Calu3 (cell line): ENCODE data around the gene COPA. TPM values are rescaled to one million over a fixed set of nuclear protein-coding genes. Genes with fewer than 3 reads are reported as not detected.

Experiments
- BruUV-seq: library from RNA; stranded (reverse); fragments of 400-500 nt; replicated peaks from 2 replicates; lab custom pipeline; 2021; lab: Mats Ljungman, UMichigan
- CTCF ChIA-PET: fragments of 300-600 bp; sonication (Branson Sonifier 250); formaldehyde crosslinking; loops from one replicate; lab custom pipeline; 2022; ENCODE audit warnings: antibody characterized with exemption; lab: Charles Lee
- DNase-seq: peaks from one replicate; pipeline ENCODE4 v3.0.0; 2022
- H3K27ac Mint-ChIP-seq: one replicate; pipeline ENCODE4 v1.8.0; 2022; ENCODE audit warnings: mixed read lengths; ENCODE audit not compliant: unreplicated experiment
- H3K27me3 Mint-ChIP-seq: one replicate; pipeline ENCODE4 v1.8.0; 2022; ENCODE audit warnings: mixed read lengths; ENCODE audit not compliant: unreplicated experiment
- H3K36me3 Mint-ChIP-seq: one replicate; pipeline ENCODE4 v1.8.0; 2022; ENCODE audit warnings: mild to moderate bottlenecking, moderate library complexity, mixed read lengths; ENCODE audit not compliant: insufficient read depth, unreplicated experiment
- H3K4me1 Mint-ChIP-seq: one replicate; pipeline ENCODE4 v1.8.0; 2022; ENCODE audit warnings: mild to moderate bottlenecking, low read depth, mixed read lengths; ENCODE audit not compliant: unreplicated experiment
- H3K4me3 Mint-ChIP-seq: one replicate; pipeline ENCODE4 v1.8.0; 2022; ENCODE audit warnings: mild to moderate bottlenecking, low read depth, moderate library complexity, mixed read lengths; ENCODE audit not compliant: unreplicated experiment
- H3K9me3 Mint-ChIP-seq: one replicate; pipeline ENCODE4 v1.8.0; 2022; ENCODE audit warnings: low read depth, mixed read lengths; ENCODE audit not compliant: unreplicated experiment
- intact Hi-C: fragments of 100-400 bp; cut with micrococcal nuclease; formaldehyde crosslinking; loops from one replicate; pipeline ENCODE4 v1.10.0; 2022; ENCODE audit not compliant: unreplicated experiment
- total RNA-seq: library from RNA; stranded (reverse); gene quantifications from 2 replicates; pipeline ENCODE4 v1.2.3, GENCODE V29; 2022
- TF ChIP-seq, protein P1 (sequence below): fragments of 200-600 bp; IDR thresholded peaks from one replicate; pipeline ENCODE4 v1.8.0; 2022; ENCODE audit warnings: antibody characterized with exemption; ENCODE audit not compliant: unreplicated experiment

The COPA gene
- total RNA-seq, 1 experiment from 2014 or later, result 208 TPM

DNA sequence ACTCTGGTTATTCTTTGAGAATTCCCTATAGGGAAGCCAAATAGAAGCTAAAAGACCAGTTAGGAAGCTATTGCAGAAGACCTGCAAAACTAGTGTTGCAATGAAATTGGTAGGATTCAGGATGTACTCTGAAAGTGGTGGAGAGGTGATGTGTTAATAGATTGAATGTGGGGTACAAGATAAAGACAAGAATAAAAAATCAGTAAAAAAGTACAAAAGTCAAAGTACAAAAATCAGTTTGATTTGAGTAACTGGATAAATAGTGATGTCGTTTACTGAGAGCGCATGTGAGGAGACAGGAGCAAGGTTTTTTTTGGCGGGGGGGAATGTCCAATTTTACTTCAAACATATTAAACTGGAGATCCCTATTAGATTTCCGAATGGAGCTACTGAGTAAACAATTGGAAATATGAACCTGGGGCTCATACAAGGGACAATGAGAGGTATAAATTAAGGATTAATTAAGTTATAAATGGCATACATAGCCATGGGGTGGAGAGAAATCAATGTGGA is 78.2 kb downstream of the COPA start:
- DNase-seq, result no peak
- no TSS peak for BruUV-seq
- no peak overlapping the region for H3K27ac Mint-ChIP-seq
- intact Hi-C loops, result no loop called here
- H3K4me1 Mint-ChIP-seq, result peaks cover 12% of the 10 kb centered on the region
- H3K27me3 Mint-ChIP-seq, result peaks cover 13% of the 10 kb centered on the region
- TF ChIP-seq, protein P1, sequence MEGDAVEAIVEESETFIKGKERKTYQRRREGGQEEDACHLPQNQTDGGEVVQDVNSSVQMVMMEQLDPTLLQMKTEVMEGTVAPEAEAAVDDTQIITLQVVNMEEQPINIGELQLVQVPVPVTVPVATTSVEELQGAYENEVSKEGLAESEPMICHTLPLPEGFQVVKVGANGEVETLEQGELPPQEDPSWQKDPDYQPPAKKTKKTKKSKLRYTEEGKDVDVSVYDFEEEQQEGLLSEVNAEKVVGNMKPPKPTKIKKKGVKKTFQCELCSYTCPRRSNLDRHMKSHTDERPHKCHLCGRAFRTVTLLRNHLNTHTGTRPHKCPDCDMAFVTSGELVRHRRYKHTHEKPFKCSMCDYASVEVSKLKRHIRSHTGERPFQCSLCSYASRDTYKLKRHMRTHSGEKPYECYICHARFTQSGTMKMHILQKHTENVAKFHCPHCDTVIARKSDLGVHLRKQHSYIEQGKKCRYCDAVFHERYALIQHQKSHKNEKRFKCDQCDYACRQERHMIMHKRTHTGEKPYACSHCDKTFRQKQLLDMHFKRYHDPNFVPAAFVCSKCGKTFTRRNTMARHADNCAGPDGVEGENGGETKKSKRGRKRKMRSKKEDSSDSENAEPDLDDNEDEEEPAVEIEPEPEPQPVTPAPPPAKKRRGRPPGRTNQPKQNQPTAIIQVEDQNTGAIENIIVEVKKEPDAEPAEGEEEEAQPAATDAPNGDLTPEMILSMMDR, result no peak
- H3K4me3 Mint-ChIP-seq, result no peak overlapping the region
- CTCF ChIA-PET, result no interaction called here
- peaks cover 33% of the 10 kb centered on the region for H3K36me3 Mint-ChIP-seq
- H3K9me3 Mint-ChIP-seq, result no peaks in the 10 kb centered on the region

DNA sequence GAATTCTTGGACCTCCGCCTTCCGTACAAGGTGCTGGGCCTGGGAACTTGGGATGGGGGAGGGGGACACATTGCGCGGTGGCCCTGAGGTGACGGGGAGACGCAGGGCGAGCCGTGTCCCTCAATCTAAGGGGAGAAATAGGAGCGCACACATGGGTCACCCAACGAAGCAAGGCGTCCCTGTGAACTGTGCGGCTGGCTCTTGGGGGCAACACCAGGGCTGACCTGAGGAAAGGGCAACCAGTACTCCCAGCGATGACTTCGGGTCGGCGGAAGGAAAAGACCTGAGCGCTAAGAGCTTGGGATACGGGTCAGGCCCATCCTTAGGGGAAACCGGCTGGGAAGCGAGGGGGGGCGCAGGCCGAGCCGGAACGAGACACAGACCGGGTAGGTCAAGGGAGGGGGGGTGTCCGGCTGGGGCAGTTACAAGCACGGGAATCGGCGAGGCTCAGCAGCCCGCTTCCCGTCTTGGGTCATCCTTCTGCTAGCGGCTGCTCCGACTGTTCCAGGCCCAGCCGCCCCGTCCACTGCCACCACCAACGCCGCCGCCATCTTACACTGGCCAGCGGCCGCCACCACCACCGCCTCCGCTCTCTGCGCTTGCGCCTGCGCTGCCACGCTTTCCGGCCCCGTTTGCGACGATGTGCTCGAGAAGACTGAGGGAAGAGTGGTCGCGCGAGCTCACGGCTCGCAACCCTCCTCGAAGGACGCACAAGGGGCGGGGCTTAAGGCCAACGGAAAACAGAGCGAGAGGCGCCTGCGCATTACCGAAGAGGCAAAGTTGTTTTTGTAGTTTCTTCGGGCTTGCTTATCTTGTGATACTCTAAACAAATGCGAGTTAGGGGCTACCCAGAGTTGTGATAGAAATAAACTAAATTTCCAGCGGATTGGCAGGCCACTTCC is 80.9 kb downstream of the COPA start, which contains the start of gene DCAF8:
DCAF8 (minus strand) TSS at position 657 of the 902 bp plus-strand sequence. CDS start 18,541 bp downstream, outside the sequence.
- BruUV-seq, result no TSS peak
- TF ChIP-seq, protein P1, result no peak
- Mint-ChIP-seq H3K27me3 (peaks cover 5% of the 10 kb centered on the region), H3K36me3 (peaks cover 33% of the 10 kb centered on the region), H3K4me3 (peak within 1 kb of the TSS; percentile 93), H3K4me1 (peaks cover 12% of the 10 kb centered on the region), H3K27ac (peak within 1 kb of the TSS; percentile 98), H3K9me3 (no peaks in the 10 kb centered on the region)
- intact Hi-C loops, result no loop called here
- peak; percentile 98 for DNase-seq
- CTCF ChIA-PET, result interaction anchor here (0.6 to 2.7 kb wide), 7 partner anchors 10 to 176 kb away, joined by 3 to 11 read pairs (median 5); partner anchors contain the start of gene PEX19

DNA sequence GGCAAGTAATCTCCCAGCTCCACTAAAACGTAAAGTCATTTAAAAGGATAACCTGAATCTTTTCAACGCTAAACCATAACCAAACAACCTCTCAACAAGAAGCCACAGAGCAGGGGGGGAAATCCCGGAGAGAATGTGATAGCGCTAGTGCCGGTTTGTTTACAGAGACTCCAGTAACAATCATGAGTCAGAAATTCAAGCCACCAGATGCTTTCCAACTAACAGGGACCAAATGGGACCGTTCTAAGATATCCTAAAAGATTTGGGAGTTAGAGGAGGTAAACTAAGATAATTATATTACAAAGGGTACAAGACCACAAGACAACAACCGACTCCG is 81.5 kb downstream of the COPA start:
- TF ChIP-seq, protein P1, result no peak
- peak; percentile 60 for DNase-seq
- no peaks in the 10 kb centered on the region for H3K9me3 Mint-ChIP-seq
- H3K4me3 Mint-ChIP-seq, result peak overlapping the region; percentile 93
- H3K27me3 Mint-ChIP-seq, result no peaks in the 10 kb centered on the region
- CTCF ChIA-PET, result interaction anchor here (1.0 to 2.7 kb wide), 2 partner anchors 9 to 30 kb away, joined by 3 to 11 read pairs; no protein-coding TSS in a partner anchor
- intact Hi-C loops, result no loop called here
- peaks cover 12% of the 10 kb centered on the region for H3K4me1 Mint-ChIP-seq
- BruUV-seq, result no TSS peak
- H3K36me3 Mint-ChIP-seq, result peaks cover 33% of the 10 kb centered on the region
- H3K27ac Mint-ChIP-seq, result peak overlapping the region; percentile 98

DNA sequence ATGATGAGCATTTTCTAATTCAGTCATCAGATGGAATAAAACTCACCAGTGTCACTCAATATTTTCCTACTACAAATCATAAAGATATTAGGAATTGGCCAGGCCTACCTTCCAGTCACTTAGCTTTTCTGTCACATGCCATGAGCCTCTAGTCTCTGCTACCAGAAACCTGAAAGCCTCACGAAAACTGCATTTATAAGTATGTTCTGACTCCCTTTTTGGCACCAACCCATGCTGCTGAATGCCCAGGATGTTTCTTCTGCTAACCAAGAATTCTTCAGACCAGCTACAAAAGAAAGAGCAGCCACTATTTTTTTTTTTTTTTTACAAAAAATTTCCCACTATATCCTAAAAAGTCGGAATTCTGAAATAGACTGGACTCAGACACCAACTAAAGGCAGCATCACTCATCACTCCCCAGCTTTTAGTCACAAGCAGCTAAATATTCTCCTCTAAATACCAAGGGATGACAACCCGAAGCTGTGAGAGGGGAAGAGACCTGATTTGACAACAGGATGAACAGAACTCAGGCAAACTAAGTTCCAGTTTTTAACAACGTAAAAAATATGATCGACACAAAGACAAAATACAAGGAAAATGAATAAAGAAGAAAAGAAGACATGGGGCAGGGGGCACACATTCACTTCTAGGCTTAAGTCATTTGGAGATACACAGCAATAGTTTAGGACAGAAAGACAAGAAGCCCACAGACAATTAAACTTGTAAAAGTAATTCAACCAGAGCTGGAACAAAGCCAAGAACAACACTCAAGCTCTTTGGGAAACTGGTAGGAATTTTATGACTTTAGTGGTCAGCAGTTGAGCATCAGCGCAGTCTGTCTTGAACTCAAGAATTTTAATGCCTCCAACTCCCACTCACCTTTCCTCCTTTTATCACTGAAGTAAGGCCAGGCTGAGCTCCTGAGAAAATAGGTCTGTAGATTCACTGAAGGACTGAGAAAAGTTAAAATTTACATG is 82.4 kb downstream of the COPA start:
- TF ChIP-seq, protein P1, result no peak
- Mint-ChIP-seq H3K27ac (peak overlapping the region; percentile 6), H3K4me3 (peak overlapping the region; percentile 93), H3K36me3 (peaks cover 33% of the 10 kb centered on the region), H3K9me3 (no peaks in the 10 kb centered on the region), H3K27me3 (no peaks in the 10 kb centered on the region), H3K4me1 (peaks cover 12% of the 10 kb centered on the region)
- BruUV-seq, result TSS peak; percentile 29
- DNase-seq, result no peak
- CTCF ChIA-PET, result interaction anchor here (0.8 to 2.7 kb wide), 3 partner anchors 8 to 67 kb away, joined by 3 to 11 read pairs (median 3); no protein-coding TSS in a partner anchor
- intact Hi-C loops, result no loop called here
